ENCODE measurements around the gene PRKAG1.

DNA sequence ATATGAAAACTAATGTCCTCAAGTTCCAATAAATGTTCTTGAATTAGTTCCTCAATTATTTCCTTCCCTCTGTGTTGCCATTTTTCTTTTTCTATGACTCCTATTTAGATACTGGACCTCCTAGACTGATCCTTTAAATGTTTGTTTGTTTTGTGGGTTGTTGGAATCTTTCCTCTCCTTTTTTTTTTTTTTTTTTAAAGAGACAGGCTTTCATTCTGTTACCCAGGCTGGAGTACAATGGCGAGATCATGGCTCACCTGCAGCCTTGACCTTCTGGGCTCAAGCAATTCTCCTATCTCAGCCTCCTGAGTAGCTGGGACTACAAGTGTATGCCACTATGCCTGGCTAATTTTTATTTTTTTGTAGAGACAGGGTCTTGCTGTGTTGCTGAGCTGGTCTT, 9.6 kb downstream of the PRKAG1 start:
- TF ChIP-seq, protein P1, sequence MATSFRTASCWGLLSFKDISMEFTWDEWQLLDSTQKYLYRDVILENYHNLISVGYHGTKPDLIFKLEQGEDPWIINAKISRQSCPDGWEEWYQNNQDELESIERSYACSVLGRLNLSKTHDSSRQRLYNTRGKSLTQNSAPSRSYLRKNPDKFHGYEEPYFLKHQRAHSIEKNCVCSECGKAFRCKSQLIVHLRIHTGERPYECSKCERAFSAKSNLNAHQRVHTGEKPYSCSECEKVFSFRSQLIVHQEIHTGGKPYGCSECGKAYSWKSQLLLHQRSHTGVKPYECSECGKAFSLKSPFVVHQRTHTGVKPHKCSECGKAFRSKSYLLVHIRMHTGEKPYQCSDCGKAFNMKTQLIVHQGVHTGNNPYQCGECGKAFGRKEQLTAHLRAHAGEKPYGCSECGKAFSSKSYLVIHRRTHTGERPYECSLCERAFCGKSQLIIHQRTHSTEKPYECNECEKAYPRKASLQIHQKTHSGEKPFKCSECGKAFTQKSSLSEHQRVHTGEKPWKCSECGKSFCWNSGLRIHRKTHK (tag by site-specific recombination; IDR thresholded peaks at IDR 0.05), result no peak
- TF ChIP-seq, protein P2, sequence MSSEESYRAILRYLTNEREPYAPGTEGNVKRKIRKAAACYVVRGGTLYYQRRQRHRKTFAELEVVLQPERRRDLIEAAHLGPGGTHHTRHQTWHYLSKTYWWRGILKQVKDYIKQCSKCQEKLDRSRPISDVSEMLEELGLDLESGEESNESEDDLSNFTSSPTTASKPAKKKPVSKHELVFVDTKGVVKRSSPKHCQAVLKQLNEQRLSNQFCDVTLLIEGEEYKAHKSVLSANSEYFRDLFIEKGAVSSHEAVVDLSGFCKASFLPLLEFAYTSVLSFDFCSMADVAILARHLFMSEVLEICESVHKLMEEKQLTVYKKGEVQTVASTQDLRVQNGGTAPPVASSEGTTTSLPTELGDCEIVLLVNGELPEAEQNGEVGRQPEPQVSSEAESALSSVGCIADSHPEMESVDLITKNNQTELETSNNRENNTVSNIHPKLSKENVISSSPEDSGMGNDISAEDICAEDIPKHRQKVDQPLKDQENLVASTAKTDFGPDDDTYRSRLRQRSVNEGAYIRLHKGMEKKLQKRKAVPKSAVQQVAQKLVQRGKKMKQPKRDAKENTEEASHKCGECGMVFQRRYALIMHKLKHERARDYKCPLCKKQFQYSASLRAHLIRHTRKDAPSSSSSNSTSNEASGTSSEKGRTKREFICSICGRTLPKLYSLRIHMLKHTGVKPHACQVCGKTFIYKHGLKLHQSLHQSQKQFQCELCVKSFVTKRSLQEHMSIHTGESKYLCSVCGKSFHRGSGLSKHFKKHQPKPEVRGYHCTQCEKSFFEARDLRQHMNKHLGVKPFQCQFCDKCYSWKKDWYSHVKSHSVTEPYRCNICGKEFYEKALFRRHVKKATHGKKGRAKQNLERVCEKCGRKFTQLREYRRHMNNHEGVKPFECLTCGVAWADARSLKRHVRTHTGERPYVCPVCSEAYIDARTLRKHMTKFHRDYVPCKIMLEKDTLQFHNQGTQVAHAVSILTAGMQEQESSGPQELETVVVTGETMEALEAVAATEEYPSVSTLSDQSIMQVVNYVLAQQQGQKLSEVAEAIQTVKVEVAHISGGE (tag by site-specific recombination; conservative IDR thresholded peaks at IDR 0.05; ENCODE audit: low read depth), result no peak
- no peak for TF ChIP-seq HOXC10 (CRISPR knock-in tag; IDR thresholded peaks at IDR 0.05)

All from HEK293 (cell line).